Measurements from ENCODE around the gene HADHB.
A peak's percentile ranks its signal among the peaks of the same experiment; 100 is the strongest.

HADHB gene

DNA sequence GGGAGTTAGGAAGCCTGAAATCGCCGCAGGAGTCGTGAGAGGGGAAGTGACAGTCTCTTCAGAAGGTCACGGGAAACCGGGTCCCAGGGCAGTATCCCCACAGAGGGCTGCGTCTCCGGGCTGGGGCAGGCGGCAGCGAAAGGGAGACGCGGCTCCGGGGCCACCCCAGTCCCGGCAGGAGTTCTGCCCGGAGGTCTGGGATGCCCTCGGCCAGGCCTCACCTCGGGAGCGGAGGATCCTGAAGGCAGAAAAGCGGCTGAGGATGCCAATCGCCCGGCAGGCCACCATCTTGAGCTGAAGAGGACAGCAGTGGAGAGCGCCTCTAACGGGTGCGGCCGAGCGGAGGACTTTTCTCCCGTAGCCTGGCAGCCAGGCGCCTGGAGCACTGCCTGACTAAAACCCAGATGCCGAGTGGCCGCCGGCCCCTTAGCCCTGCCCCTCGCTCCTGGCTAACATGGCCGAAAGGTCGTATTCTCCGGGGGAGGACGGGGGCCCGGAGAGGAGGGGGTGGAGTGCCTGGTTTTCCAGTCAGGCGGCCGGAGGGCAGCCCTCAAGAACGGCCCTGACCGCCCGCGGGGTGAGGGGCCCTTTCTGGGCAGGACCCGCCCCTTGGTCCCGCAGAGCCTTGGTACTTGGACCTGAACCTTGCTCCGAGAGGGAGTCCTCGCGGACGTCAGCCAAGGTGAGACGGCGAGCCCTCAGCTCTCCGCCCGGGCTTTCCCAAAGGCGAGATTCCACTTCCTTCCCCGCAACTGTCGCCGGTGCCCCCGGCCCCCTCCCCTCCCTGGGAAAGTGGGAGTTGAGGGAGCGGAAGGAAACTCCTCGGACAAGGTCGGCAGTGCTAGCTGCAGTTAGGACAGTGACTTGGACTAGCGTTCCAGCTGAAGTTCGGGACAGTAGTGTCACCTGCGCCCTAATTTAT, at the start of gene HADHB, which contains the start of gene HADHA:
Gene HADHB (plus strand): TSS at position 631 of the 922 bp plus-strand sequence. CDS start 9,316 bp downstream, outside the sequence.
Gene HADHA (minus strand): TSS at position 324 of the 922 bp plus-strand sequence. CDS start 36 bp downstream, at position 288.
- Histone ChIP-seq H3K9me3 (no peaks in the 10 kb centered on the region), H3K4me3 (ENCODE audit: low read depth in 1 of 2, low read length in 1 of 2) (peak within 1 kb of the TSS; percentile 83 to 95), H3K27me3 (no peaks in the 10 kb centered on the region), H3K36me3 (no peaks in the 10 kb centered on the region), H3K27ac (peak within 1 kb of the TSS; percentile 97), H3K4me1 (ENCODE audit: control insufficient read depth in 1 of 2, insufficient read depth in 1 of 2, low read depth in 1 of 2, low read length in 1 of 2) (peaks cover 41 to 48% of the 10 kb centered on the region in 2 experiments)
- TF ChIP-seq CTCF (IDR thresholded peaks at IDR 0.05): peak; percentile 76

DNA sequence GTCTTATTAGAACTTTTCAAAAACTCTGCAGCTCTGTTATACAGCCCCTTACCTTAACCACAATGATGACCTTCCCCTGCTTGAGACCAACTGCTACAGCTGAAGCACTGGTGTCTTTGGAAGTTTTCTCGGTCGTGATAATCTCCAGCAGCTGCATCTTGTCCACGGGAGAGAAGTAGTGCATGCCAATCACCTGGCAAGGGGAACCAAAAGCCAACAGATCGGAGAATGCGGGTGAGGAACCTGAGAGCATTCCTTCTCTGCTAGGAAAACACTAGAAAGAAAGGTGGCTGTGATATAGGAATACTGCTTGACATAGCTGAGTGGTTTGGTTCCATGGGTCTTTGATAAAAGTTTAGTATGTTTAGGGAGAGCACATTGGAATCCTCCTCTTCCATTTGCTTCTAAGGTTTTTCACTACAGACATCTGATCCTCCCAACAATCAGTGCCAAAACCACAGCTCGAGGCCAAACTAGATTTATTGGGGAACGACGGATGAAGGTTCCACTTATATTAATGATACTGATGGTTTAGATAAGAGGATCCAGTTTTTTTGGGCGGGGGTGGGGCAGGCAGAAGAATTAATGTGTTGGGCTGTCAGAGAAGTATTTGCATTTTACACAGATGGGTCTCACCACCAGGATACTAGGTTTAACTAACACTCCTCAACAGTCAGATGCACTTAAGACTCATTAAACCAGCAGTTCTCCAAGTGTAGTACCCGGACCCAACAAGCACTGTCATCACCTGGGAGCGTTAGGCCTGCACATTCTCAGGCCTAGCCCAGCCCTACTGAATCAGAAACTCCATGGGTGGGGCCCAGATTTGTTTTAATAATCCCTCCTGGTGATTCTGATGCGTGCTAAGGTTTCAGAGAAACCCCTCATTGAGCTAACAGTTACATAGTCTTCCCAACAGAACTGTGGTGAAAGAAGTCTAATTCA, 49.4 kb upstream of the HADHB start:
- H3K4me1 ChIP-seq (ENCODE audit: control insufficient read depth in 1 of 2, insufficient read depth in 1 of 2, low read depth in 1 of 2, low read length in 1 of 2): no peaks in the 10 kb centered on the region
- no peak overlapping the region for H3K4me3 ChIP-seq (ENCODE audit: low read depth in 1 of 2, low read length in 1 of 2)
- H3K36me3 ChIP-seq: peaks cover 100% of the 10 kb centered on the region
- H3K9me3 ChIP-seq: no peaks in the 10 kb centered on the region
- no peaks in the 10 kb centered on the region for H3K27me3 ChIP-seq
- no peak for TF ChIP-seq CTCF (IDR thresholded peaks at IDR 0.05)
- no peak overlapping the region for H3K27ac ChIP-seq

DNA sequence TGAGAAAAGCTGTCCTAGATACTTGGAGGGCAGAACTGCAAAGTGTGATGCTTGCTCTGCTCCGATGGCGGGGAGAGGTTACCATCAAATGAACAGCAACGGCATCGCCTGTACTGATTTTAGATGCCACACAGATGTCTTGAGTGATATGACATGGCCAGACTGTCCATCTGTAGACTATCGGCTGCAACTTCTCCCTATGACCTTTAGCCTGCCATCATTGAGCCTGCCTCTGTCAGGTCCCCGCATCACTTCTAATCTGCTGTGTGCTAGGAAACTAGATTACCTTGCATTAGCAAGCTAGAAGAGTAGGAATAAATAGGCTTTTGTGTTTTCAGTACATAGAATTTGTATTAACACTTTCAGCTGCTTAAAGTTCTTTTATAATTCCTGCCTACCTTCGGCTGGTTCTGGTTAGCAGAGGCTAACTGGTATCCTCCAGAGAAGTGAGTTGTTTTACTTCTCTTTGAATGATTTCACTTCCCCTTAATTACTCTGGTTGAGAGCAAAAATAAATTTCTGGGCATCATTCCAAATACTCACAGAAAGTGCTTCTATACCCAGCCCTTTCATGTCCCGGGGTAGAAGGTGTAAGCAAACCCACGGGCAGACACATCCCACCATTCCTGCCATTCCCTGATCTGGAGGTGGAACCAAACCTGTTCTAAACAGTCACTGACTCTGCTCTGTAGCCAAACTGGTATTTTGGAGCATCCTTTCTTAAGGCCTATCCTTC, 47.9 kb upstream of the HADHB start:
- Histone ChIP-seq H3K4me1 (ENCODE audit: control insufficient read depth in 1 of 2, insufficient read depth in 1 of 2, low read depth in 1 of 2, low read length in 1 of 2) (no peaks in the 10 kb centered on the region), H3K36me3 (peaks cover 99% of the 10 kb centered on the region), H3K4me3 (ENCODE audit: low read depth in 1 of 2, low read length in 1 of 2) (no peak overlapping the region), H3K27ac (no peak overlapping the region), H3K27me3 (no peaks in the 10 kb centered on the region), H3K9me3 (no peaks in the 10 kb centered on the region)
- no peak for TF ChIP-seq CTCF (IDR thresholded peaks at IDR 0.05)

- no peak for TF ChIP-seq CTCF (IDR thresholded peaks at IDR 0.05)
- Histone ChIP-seq H3K4me3 (ENCODE audit: low read depth in 1 of 2, low read length in 1 of 2) (no peak overlapping the region), H3K27ac (no peak overlapping the region), H3K27me3 (no peaks in the 10 kb centered on the region), H3K36me3 (peaks cover 99% of the 10 kb centered on the region), H3K4me1 (ENCODE audit: control insufficient read depth in 1 of 2, insufficient read depth in 1 of 2, low read depth in 1 of 2, low read length in 1 of 2) (no peaks in the 10 kb centered on the region), H3K9me3 (no peaks in the 10 kb centered on the region)
Observed at GRCh38 chr2:26197516-26197915, 47.2 kb upstream of the HADHB start.

DNA sequence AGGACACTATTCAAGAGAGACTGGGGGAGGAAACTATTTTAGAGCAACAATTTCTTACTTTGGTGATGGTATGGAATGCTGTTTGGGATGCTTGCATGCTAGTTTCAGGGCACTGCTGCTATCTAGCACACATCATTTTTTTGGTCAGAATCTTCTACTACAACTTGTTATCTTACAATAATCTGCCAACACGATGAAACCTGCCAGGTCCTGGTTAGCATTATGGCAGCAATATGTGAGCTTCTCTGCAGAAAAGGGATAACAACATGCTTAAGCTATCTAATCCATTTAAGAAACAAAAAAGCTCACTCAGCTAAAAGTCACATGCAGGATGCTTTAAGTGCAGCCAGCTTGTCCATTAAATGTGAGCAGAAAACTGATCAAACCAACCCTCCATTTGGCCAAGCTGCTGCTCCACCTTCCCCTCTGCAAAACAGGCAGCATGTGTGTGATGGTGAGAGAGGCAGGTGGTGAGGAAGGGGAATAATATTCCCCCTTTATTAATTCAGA, 41.7 kb upstream of the HADHB start:
- Histone ChIP-seq H3K9me3 (no peaks in the 10 kb centered on the region), H3K27me3 (no peaks in the 10 kb centered on the region), H3K4me3 (ENCODE audit: low read depth in 1 of 2, low read length in 1 of 2) (no peak overlapping the region), H3K4me1 (ENCODE audit: control insufficient read depth in 1 of 2, insufficient read depth in 1 of 2, low read depth in 1 of 2, low read length in 1 of 2) (no peaks in the 10 kb centered on the region), H3K36me3 (peaks cover 88% of the 10 kb centered on the region), H3K27ac (no peak overlapping the region)
- TF ChIP-seq CTCF (IDR thresholded peaks at IDR 0.05): no peak

Data from neutrophil (primary cell).